Colonic mucosa (tissue), 4 donors: ENCODE measurements around the gene GRK5. TPM values are rescaled to one million over a fixed set of nuclear protein-coding genes. Genes with fewer than 3 reads are reported as not detected.

Experiments
- DNase-seq: peaks from one replicate; pipeline ENCODE4 v3.0.0-alpha.2; 2020
- H3K27ac ChIP-seq: fragments of 200-600 bp; one replicate; pipeline ENCODE4 v1.8.0; 2021
- H3K27me3 ChIP-seq: fragments of 200-600 bp; one replicate; pipeline ENCODE4 v1.8.0; 2021
- H3K36me3 ChIP-seq: fragments of 200-600 bp; one replicate; pipeline ENCODE4 v1.8.0; 2021
- H3K4me1 ChIP-seq: fragments of 200-600 bp; one replicate; pipeline ENCODE4 v1.8.0; 2021; ENCODE audit warnings: mild to moderate bottlenecking
- H3K4me3 ChIP-seq: fragments of 200-600 bp; one replicate; pipeline ENCODE4 v1.8.0; 2021
- H3K9ac ChIP-seq, 2 donors: one replicate each; pipeline ENCODE4 v1.7.0; 2013; ENCODE audit warnings: control low read depth in 2 of 2, low read depth in 2 of 2, low read length in 2 of 2
- H3K9me3 ChIP-seq: fragments of 200-600 bp; one replicate; pipeline ENCODE4 v1.8.0; 2021
- CTCF ChIP-seq: fragments of 200-600 bp; IDR thresholded peaks from one replicate; pipeline ENCODE4 v1.8.0; 2022; ENCODE audit warnings: antibody characterized with exemption, mild to moderate bottlenecking
- intact Hi-C: fragments of 100-400 bp; cut with DNase I; formaldehyde crosslinking; loops from one replicate; pipeline ENCODE4 v1.14.1; 2022
- total RNA-seq, 2 donors: library from RNA; stranded (reverse); fragmentation: NEBNext Ultra II Directional in 1 of 2; extraction: Animal tissue kit (Norgen Biotek cat#: 25700) in 1 of 2; gene quantifications; one replicate each; pipeline ENCODE4 v1.2.1, GENCODE V29; 2021
- donor health status: healthy.
- donor health status: DM: no; HTN: no; CAD: no.
- donor health status: DM: no; HTN: no; CAD: no.

GRK5 gene
- total RNA-seq, 2 donors from 2014 or later: 4.6 to 12.7 TPM

GRCh38 chr10:119375574-119376272 lies 168.4 kb downstream of the GRK5 start:
- no peak overlapping the region for H3K27ac ChIP-seq
- no peaks in the 10 kb centered on the region for H3K36me3 ChIP-seq
- H3K9ac ChIP-seq: no peak overlapping the region
- no peak overlapping the region for H3K4me3 ChIP-seq
- no peaks in the 10 kb centered on the region for H3K9me3 ChIP-seq
- DNase-seq: no peak
- TF ChIP-seq CTCF: no peak
- no peaks in the 10 kb centered on the region for H3K27me3 ChIP-seq
- H3K4me1 ChIP-seq: no peaks in the 10 kb centered on the region
- intact Hi-C loops: no loop called here

- no peak overlapping the region for H3K27ac ChIP-seq
- H3K36me3 ChIP-seq: no peaks in the 10 kb centered on the region
- TF ChIP-seq CTCF: no peak
- no peaks in the 10 kb centered on the region for H3K27me3 ChIP-seq
- H3K4me1 ChIP-seq: no peaks in the 10 kb centered on the region
- intact Hi-C loops: no loop called here
- DNase-seq: no peak
- H3K9ac ChIP-seq: no peak overlapping the region
- H3K4me3 ChIP-seq: no peak overlapping the region
- no peaks in the 10 kb centered on the region for H3K9me3 ChIP-seq
Observed at GRCh38 chr10:119377451-119377957, 170.1 kb downstream of the GRK5 start.

- Histone ChIP-seq H3K4me3 (no peak overlapping the region), H3K4me1 (no peaks in the 10 kb centered on the region), H3K9me3 (no peaks in the 10 kb centered on the region), H3K9ac (no peak overlapping the region), H3K27me3 (no peaks in the 10 kb centered on the region), H3K36me3 (no peaks in the 10 kb centered on the region), H3K27ac (no peak overlapping the region)
- DNase-seq: no peak
- intact Hi-C loops: no loop called here
- no peak for TF ChIP-seq CTCF
Observed at GRCh38 chr10:119377958-119378736, 170.8 kb downstream of the GRK5 start.

- Histone ChIP-seq H3K36me3 (no peaks in the 10 kb centered on the region), H3K9ac (no peak overlapping the region), H3K27ac (no peak overlapping the region), H3K4me1 (no peaks in the 10 kb centered on the region), H3K27me3 (no peaks in the 10 kb centered on the region), H3K4me3 (no peak overlapping the region), H3K9me3 (no peaks in the 10 kb centered on the region)
- intact Hi-C loops: no loop called here
- no peak for TF ChIP-seq CTCF
- no peak for DNase-seq
Observed at GRCh38 chr10:119378737-119379067, 171.3 kb downstream of the GRK5 start.

GRCh38 chr10:119379466-119380071 lies 172.2 kb downstream of the GRK5 start:
- Histone ChIP-seq H3K9ac (no peak overlapping the region), H3K27ac (no peak overlapping the region), H3K4me3 (no peak overlapping the region), H3K27me3 (no peaks in the 10 kb centered on the region), H3K36me3 (no peaks in the 10 kb centered on the region), H3K4me1 (no peaks in the 10 kb centered on the region), H3K9me3 (no peaks in the 10 kb centered on the region)
- intact Hi-C loops: no loop called here
- DNase-seq: no peak
- TF ChIP-seq CTCF: no peak
